K562 (cell line): Measurements from ENCODE around the gene SHB. TPM values are rescaled to one million over a fixed set of nuclear protein-coding genes. Genes with fewer than 3 reads are reported as not detected.

ENCODE experiments used
- ATAC-seq: fragments of 200-7000 bp; cut with Tn5 transposase; 3 replicates; pipeline ENCODE4 v1.9.1; 2020; ENCODE audit warnings: moderate library complexity
- BruUV-seq: library from RNA; stranded (reverse); fragments of 400-500 nt; replicated peaks from 2 replicates; lab custom pipeline; 2021; lab: Mats Ljungman, UMichigan
- CTCF ChIA-PET: fragments of 300-600 bp; formaldehyde crosslinking; extraction: SDS; loops from one replicate; lab custom pipeline; 2021; ENCODE audit warnings: low intra/inter-chr PET ratio; lab: Yijun Ruan, JAX
- POLR2A ChIA-PET: fragments of 300-600, 350-650 bp; sonication (Branson Sonifier 250); formaldehyde crosslinking; extraction: SDS; loops from one replicate; lab custom pipeline; 2021; ENCODE audit warnings: antibody characterized with exemption, inconsistent platforms; lab: Yijun Ruan, JAX
- DNase-seq, 4 experiments: peaks; one replicate each; pipeline versions ENCODE4 v3.0.0 to v3.0.0-alpha.2; 2011 to 2018; ENCODE audit warnings: low spot score in 3 of 4, mixed read lengths in 3 of 4; ENCODE audit errors: extremely low read depth in 1 of 4
- FAIRE-seq: peaks from 2 replicates; lab custom pipeline; 2011; peaks lifted over from hg19 to GRCh38; lab: Jason Lieb, UNC
- H2AFZ ChIP-seq: 2 replicates; pipeline ENCODE4 v1.6.0; 2011; ENCODE audit warnings: low read depth, low read length, control low read depth, inconsistent platforms
- H3K27ac ChIP-seq: fragments of 200-600 bp; 3 replicates; pipeline ENCODE4 v1.8.0; 2011; ENCODE audit warnings: low read depth, mild to moderate bottlenecking, control low read depth, inconsistent platforms, low read length, moderate library complexity, mixed read lengths; ENCODE audit errors: extremely low read depth
- H3K27me3 ChIP-seq, 2 experiments: fragments of 300-600 bp in 1 of 2; 2 replicates in 1 of 2; 3 replicates in 1 of 2; pipeline versions ENCODE4 v1.6.0 to v1.8.0; 2011; ENCODE audit warnings: inconsistent platforms in 2 of 2, low read length in 2 of 2, mild to moderate bottlenecking in 1 of 2, mixed read lengths in 1 of 2, moderate library complexity in 1 of 2; ENCODE audit not compliant: control insufficient read depth in 2 of 2, insufficient read depth in 2 of 2
- H3K36me3 ChIP-seq: fragments of 300-600 bp; 3 replicates; pipeline ENCODE4 v1.8.0; 2011; ENCODE audit warnings: mild to moderate bottlenecking, low read length, inconsistent platforms; ENCODE audit not compliant: control insufficient read depth, insufficient read depth
- H3K4me1 ChIP-seq, 2 experiments: fragments of 200-600 bp in 1 of 2; replicated peaks in 1 of 2; 2 replicates in 1 of 2; 3 replicates in 1 of 2; pipeline versions ENCODE4 v1.5.1 to v1.8.0; 2011; ENCODE audit warnings: inconsistent platforms in 2 of 2, low read length in 2 of 2, mild to moderate bottlenecking in 1 of 2, mixed read lengths in 1 of 2, moderate library complexity in 1 of 2; ENCODE audit not compliant: control insufficient read depth in 2 of 2, insufficient read depth in 2 of 2
- H3K4me2 ChIP-seq: 2 replicates; pipeline ENCODE4 v1.6.1; 2011; ENCODE audit warnings: low read length, control low read depth, inconsistent platforms, mixed read lengths; ENCODE audit not compliant: insufficient read depth
- H3K4me3 ChIP-seq: fragments of 200-600 bp; sonication (generic), shearing (Covaris generic); 2 replicates; pipeline ENCODE4 v1.5.1; 2016; ENCODE audit warnings: control low read depth, inconsistent platforms
- H3K79me2 ChIP-seq: fragments of 200-600 bp; 3 replicates; pipeline ENCODE4 v1.8.0; 2011; ENCODE audit warnings: low read length, inconsistent platforms; ENCODE audit not compliant: control insufficient read depth, insufficient read depth
- H3K9ac ChIP-seq, 2 experiments: 2 replicates each; pipeline versions ENCODE4 v1.6.0 to v1.6.1; 2011; ENCODE audit warnings: low read depth in 2 of 2, low read length in 2 of 2, control low read depth in 1 of 2, inconsistent platforms in 1 of 2, mild to moderate bottlenecking in 1 of 2, mixed read lengths in 1 of 2; ENCODE audit not compliant: insufficient read depth in 1 of 2
- H3K9me1 ChIP-seq: one replicate; pipeline ENCODE4 v1.6.0; 2011; ENCODE audit warnings: inconsistent platforms, mild to moderate bottlenecking, low read length, moderate library complexity; ENCODE audit not compliant: control insufficient read depth, insufficient read depth
- H3K9me3 ChIP-seq: replicated peaks from 2 replicates; pipeline ENCODE4 v1.5.1; 2011; ENCODE audit warnings: low read depth, low read length, inconsistent platforms; ENCODE audit not compliant: control insufficient read depth, insufficient read depth
- H4K20me1 ChIP-seq: replicated peaks from 2 replicates; pipeline ENCODE4 v1.6.1; 2011; ENCODE audit warnings: low read length, inconsistent platforms, mixed read lengths; ENCODE audit not compliant: control insufficient read depth, insufficient read depth
- ARHGAP35 ChIP-seq: fragments of 450-650 bp; IDR thresholded peaks from 2 replicates; pipeline ENCODE4 v1.6.1; 2018; ENCODE audit not compliant: partially characterized antibody
- ATF2 ChIP-seq: sonication (generic); formaldehyde crosslinking; IDR thresholded peaks from 2 replicates; pipeline ENCODE4 v1.8.1; 2022; ENCODE audit warnings: missing genetic modification reagents
- CREBBP ChIP-seq: IDR thresholded peaks from one replicate; pipeline ENCODE4 v1.6.1; 2012; ENCODE audit warnings: low read depth, mild to moderate bottlenecking, control low read depth, inconsistent platforms, low read length
- GTF2B ChIP-seq: IDR thresholded peaks from 2 replicates; pipeline ENCODE4 v1.6.1; 2011; ENCODE audit not compliant: insufficient read length; ENCODE audit errors: extremely low read depth
- PHF21A ChIP-seq: fragments of 450-650 bp; IDR thresholded peaks from 2 replicates; pipeline ENCODE4 v1.6.1; 2017; ENCODE audit warnings: low read depth, borderline replicate concordance
- TEAD2 ChIP-seq: fragments of 450-650 bp; IDR thresholded peaks from 2 replicates; pipeline ENCODE4 v1.6.1; 2016; ENCODE audit warnings: missing genetic modification characterization, control low read depth, missing compliant biosample characterization
- ZKSCAN8 ChIP-seq: fragments of 200-800 bp; sonication (Bioruptor generic); IDR thresholded peaks from 2 replicates; pipeline ENCODE4 v1.6.1; 2016; ENCODE audit warnings: missing genetic modification characterization, missing compliant biosample characterization
- ZNF12 ChIP-seq: sonication (generic); formaldehyde crosslinking; IDR thresholded peaks from 2 replicates; pipeline ENCODE4 v1.4.0; 2020; ENCODE audit warnings: mild to moderate bottlenecking, missing genetic modification reagents
- ZNF395 ChIP-seq: fragments of 200-800 bp; sonication (Bioruptor generic); IDR thresholded peaks from 2 replicates; pipeline ENCODE4 v1.6.1; 2017; ENCODE audit warnings: missing genetic modification characterization, missing compliant biosample characterization
- ZNF695 ChIP-seq: fragments of 450-650 bp; formaldehyde crosslinking; IDR thresholded peaks from 2 replicates; pipeline ENCODE4 v1.4.0; 2020; ENCODE audit warnings: mild to moderate bottlenecking, moderate library complexity
- WGBS: fragments of 100-300 bp; shearing (Covaris generic); methylation state at CpG from one replicate; pipeline ENCODE4 v1.1.6; 2016; ENCODE audit warnings: low coverage, mixed read lengths; ENCODE audit not compliant: insufficient coverage; ENCODE audit errors: missing lambda C conversion rate; 5-methylcytosine and 5-hydroxymethylcytosine counted together
- in situ Hi-C: fragments of 300-500 bp; cut with MboI; formaldehyde crosslinking; loops from 4 replicates; pipeline ENCODE4 v1.15.0; 2018; ENCODE audit warnings: inconsistent platforms, mixed read lengths
- intact Hi-C: fragments of 100-400 bp; cut with micrococcal nuclease; formaldehyde crosslinking; loops from 2 replicates; pipeline ENCODE4 v1.14.2; 2022
- polyA plus RNA-seq, 8 experiments: library from polyadenylated mRNA; depleted of rRNA in 4 of 8; stranded (reverse) in 5 of 8; unstranded in 3 of 8; fragments of >200 nt; fragmentation: Nextera tagmentation in 2 of 8; fragmentation: Illumina TruSeq in 1 of 8; extraction: Ambion mirVana in 2 of 8; extraction: Trizol in 1 of 8; gene quantifications; 2 replicates each; pipeline versions ENCODE4 v1.2.1 to v1.2.3, GENCODE V29; 2011 to 2014; ENCODE audit warnings: inconsistent platforms in 1 of 8, missing spikeins in 1 of 8
- total RNA-seq, 7 experiments: library from RNA; depleted of rRNA in 6 of 7; stranded (reverse); fragments of >200 nt in 6 of 7; fragmentation: Illumina TruSeq in 2 of 7; extraction: Trizol in 2 of 7; gene quantifications; 2 replicates each; pipeline versions ENCODE4 v1.2.1 to v1.2.3, GENCODE V29; 2011 to 2021; ENCODE audit warnings: low replicate concordance in 1 of 7

The SHB gene
- total and polyA plus RNA-seq, 9 of the 15 experiments (the other 6 are each of a cell fraction or from before 2014, with no cell fraction given), result 0.78 to 16.0 (median 5.3) TPM

GRCh38 chr9:37911271-37911681 is 157.8 kb downstream of the SHB start:
- Histone ChIP-seq H3K79me2 (no peaks in the 10 kb centered on the region), H3K9me1 (no peaks in the 10 kb centered on the region), H3K4me3 (no peak overlapping the region), H3K27ac (no peak overlapping the region), H3K4me1 (peaks cover 4 to 11% of the 10 kb centered on the region in 2 experiments; a peak in 4 of 5 replicates), H2AFZ (peak overlapping the region; percentile 30; the same call in 1 of the 2 replicates), H3K4me2 (no peak overlapping the region), H3K27me3 (no peaks in the 10 kb centered on the region), H4K20me1 (no peaks in the 10 kb centered on the region), H3K9ac (no peak overlapping the region), H3K9me3 (no peaks in the 10 kb centered on the region), H3K36me3 (no peaks in the 10 kb centered on the region)
- ChIA-PET CTCF (no interaction called here), POLR2A (interaction anchor here (0.5 to 0.9 kb wide), 5 partner anchors 8 to 423 kb away, joined by 3 to 4 read pairs (median 3); no protein-coding TSS in a partner anchor)
- in situ Hi-C loops, result loop anchor here (5.0 kb wide), 2 partner anchors 161 to 251 kb away; no protein-coding TSS in a partner anchor
- no TSS peak for BruUV-seq
- TF ChIP-seq PHF21A, result no peak
- TF ChIP-seq ATF2, result no peak
- TF ChIP-seq TEAD2 (tag), result no peak
- intact Hi-C loops, result loop anchor here (5.0 kb wide), 1 partner anchor 176 kb away; no protein-coding TSS in a partner anchor
- ATAC-seq (no peak; the same call in 2 of the 3 replicates), FAIRE-seq (no peak), DNase-seq (no peak)
- WGBS, result 21% methylated on average over 6 of the region's 6 CpGs

- Histone ChIP-seq H3K27me3 (no peaks in the 10 kb centered on the region), H3K36me3 (no peaks in the 10 kb centered on the region), H3K9me3 (no peaks in the 10 kb centered on the region), H3K4me1 (peaks cover 14 to 15% of the 10 kb centered on the region in 2 experiments), H3K4me2 (no peak overlapping the region), H3K9me1 (no peaks in the 10 kb centered on the region), H3K79me2 (no peaks in the 10 kb centered on the region), H3K9ac (no peak overlapping the region), H3K27ac (no peak overlapping the region), H4K20me1 (no peaks in the 10 kb centered on the region), H3K4me3 (no peak overlapping the region), H2AFZ (no peak overlapping the region)
- no peak for DNase-seq
- FAIRE-seq, result no peak
- intact Hi-C loops (loop anchor here (5.0 kb wide), 1 partner anchor 177 kb away; no protein-coding TSS in a partner anchor), in situ Hi-C loops (loop anchor here (5.0 kb wide), 2 partner anchors 162 to 252 kb away; no protein-coding TSS in a partner anchor)
- BruUV-seq, result no TSS peak
- WGBS, result 30% methylated on average over 4 of the region's 4 CpGs
- POLR2A ChIA-PET, result interaction anchor here (0.6 kb wide), 1 partner anchor 1706 kb away, joined by 3 read pairs; no protein-coding TSS in a partner anchor
- ATAC-seq, result no peak
- CTCF ChIA-PET, result no interaction called here
- TF ChIP-seq CREBBP (no peak), ZKSCAN8 (peak; percentile 69; the same call in 1 of the 2 replicates), ARHGAP35 (no peak), ZNF12 (CRISPR knock-in tag) (no peak), GTF2B (no peak), ZNF695 (CRISPR knock-in tag) (no peak), ZNF395 (CRISPR knock-in tag) (no peak)
These were observed 158.8 kb downstream of the SHB start for GRCh38 chr9:37910271-37910670.
